ENCODE data around the gene ARPC1B.
"Not testable (repeated sequence)": the region's sequence is repeated elsewhere in the genome, so short reads cannot be mapped to it uniquely, and the experiment has no call there.

The ARPC1B gene

GRCh38 chr7:99369767-99370391 lies 4.7 kb upstream of the ARPC1B start:
- DNase-seq: no peak

- DNase-seq: peak; percentile 29
Measured at GRCh38 chr7:99371376-99371920, 3.1 kb upstream of the ARPC1B start.

- DNase-seq: peak; percentile 94
Measured at GRCh38 chr7:99372275-99373090, 2.0 kb upstream of the ARPC1B start.

- peak; percentile 68 for DNase-seq
Measured at GRCh38 chr7:99373091-99374066, 1.2 kb upstream of the ARPC1B start.

- DNase-seq: peak; percentile 87
Measured at GRCh38 chr7:99375070-99375807, 709 bp downstream of the ARPC1B start.

GRCh38 chr7:99379043-99379577 lies 4.6 kb downstream of the ARPC1B start:
- DNase-seq: no peak

GRCh38 chr7:99379693-99380031 lies 5.1 kb downstream of the ARPC1B start:
- not testable (repeated sequence) for DNase-seq

GRCh38 chr7:99380032-99380822 lies 5.7 kb downstream of the ARPC1B start:
- DNase-seq: no peak

GRCh38 chr7:99380823-99381663 lies 6.5 kb downstream of the ARPC1B start:
- DNase-seq: no peak

GRCh38 chr7:99381664-99382075 lies 7.1 kb downstream of the ARPC1B start:
- DNase-seq: no peak

- no peak for DNase-seq
Measured at GRCh38 chr7:99383203-99383602, 8.7 kb downstream of the ARPC1B start.

GRCh38 chr7:99383791-99384370 lies 9.4 kb downstream of the ARPC1B start:
- peak; percentile 41 for DNase-seq

GRCh38 chr7:99384523-99384922 lies 10.0 kb downstream of the ARPC1B start:
- DNase-seq: peak; percentile 69

GRCh38 chr7:99385564-99385963 lies 11.0 kb downstream of the ARPC1B start:
- DNase-seq: no peak

- DNase-seq: peak; percentile 62
Measured at GRCh38 chr7:99386584-99387238, 12.2 kb downstream of the ARPC1B start.

- not testable (repeated sequence) for DNase-seq
Measured at GRCh38 chr7:99387239-99387635, 12.7 kb downstream of the ARPC1B start.

- no peak for DNase-seq
Measured at GRCh38 chr7:99387912-99388311, 13.4 kb downstream of the ARPC1B start.

GRCh38 chr7:99389772-99390171 lies 15.2 kb downstream of the ARPC1B start:
- no peak for DNase-seq

GRCh38 chr7:99390941-99391602 lies 16.5 kb downstream of the ARPC1B start:
- DNase-seq: peak; percentile 43
